ENCODE data around the gene PARP3.
A peak's percentile ranks its signal among the peaks of the same experiment; 100 is the strongest.
"Not testable (repeated sequence)": the region's sequence is repeated elsewhere in the genome, so short reads cannot be mapped to it uniquely, and the experiment has no call there.

PARP3 gene

DNA sequence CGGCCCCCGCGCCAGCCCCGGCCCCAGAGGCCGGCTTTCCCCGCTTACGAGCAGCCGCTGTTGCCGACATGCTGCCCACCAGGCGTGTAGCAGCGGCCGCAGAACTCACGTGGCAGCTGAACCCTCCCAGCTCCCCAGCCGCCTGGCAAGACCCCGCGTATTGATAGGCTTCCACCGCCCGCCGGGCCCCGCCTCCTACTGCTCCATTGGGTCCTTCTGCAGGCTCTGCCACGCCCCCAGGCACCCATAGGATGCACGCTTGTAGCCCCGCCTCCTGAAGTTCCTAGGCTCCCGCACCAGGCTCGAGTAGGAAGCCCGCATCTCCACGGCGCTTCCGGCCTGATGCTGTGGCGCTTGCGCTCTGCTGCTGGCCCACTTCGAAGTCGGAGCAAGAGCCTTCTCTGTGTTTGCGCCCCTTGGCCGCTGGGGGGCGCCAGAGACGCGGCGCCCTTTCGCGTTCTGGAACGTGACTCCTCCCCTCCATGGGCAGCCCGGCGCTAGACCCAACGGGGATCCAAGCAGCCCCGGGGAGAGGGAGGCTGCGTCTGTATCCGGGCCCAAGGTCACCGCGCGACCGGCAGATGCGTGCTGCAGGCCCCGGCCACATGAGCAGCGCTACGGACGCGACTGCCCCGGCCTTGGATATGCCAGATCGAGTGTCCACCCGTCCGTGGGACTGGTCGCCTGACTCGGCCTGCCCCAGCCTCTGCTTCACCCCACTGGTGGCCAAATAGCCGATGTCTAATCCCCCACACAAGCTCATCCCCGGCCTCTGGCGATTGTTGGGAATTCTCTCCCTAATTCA lies at the start of gene PARP3, which contains the start of gene RRP9:
PARP3 (plus strand) TSS at position 566 of the 805 bp plus-strand sequence. CDS start 993 bp downstream, outside the sequence.
RRP9 (minus strand) TSS at position 107 of the 805 bp plus-strand sequence; CDS start at position 70, 37 bp downstream.
- peak; percentile 99 for FAIRE-seq

DNA sequence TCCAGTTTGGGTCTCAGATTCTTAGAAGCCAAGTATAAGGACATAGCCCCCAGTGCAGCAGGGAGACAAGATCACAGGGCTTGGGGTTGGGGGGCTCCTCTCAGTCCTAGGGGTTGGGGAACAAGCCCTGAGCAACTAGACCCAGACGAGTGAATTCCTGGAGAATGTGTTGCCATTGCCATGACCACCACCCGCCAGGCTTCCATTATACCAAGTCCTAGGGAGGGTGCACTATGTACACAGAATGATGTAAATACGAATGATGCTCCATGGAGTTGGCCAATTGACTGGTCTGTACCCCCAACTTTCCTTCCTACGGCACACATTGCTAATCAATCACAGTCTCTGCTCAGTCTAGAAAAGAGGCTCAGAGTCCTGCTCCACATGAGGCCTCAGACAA lies 47.8 kb upstream of the PARP3 start:
- FAIRE-seq = no peak

DNA sequence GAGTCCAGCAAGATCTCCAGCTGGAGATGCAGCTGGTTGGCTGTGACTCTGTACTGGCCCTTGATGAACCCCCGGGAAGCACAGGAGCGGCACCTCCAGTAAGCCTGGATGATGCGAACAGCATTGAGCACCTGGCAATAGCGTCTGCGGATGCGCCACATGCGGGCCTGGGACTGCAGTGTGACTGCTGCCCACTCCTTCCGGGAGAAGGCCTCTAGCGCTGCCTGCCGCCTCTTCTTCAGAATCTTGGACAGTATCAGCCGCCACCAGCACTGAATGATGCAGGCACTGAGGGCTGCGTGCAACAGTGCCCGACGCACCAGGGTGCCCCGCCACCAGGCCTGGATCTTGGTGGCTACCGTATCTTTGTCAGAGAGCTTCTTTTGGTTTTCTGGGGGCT lies 47.2 kb upstream of the PARP3 start:
- no peak for FAIRE-seq

DNA sequence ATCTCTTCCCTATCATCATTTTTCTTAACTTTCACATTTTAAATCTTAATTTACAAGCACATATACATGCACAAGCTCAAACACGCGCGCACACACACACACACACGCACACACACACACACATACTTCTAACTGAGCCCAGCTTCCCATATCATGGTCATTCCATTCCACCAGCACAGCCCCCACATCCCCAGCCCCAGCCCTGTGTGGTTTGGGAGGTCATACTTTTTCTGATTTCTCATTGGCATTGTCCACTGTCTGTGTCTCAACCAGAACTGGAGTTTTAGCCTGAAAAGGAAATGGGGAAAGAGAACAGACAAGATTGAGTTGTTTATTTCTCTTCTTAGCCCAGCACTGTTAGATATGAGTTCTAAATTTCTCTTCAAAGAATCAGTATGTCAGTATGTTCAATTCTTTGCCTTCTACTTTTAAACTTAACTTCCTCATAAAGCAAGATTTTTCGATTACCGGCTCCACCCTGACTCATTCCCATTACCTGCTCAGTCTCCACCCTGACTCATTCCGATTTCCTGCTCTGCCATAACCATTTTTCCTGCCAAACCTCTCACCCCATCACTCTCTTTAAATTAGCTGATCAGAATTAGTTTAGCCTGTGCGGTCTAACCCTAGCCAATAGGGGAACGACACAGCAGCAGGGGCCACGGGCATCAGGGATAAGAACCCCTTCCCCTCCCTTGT lies 45.4 kb upstream of the PARP3 start:
- no peak for FAIRE-seq

DNA sequence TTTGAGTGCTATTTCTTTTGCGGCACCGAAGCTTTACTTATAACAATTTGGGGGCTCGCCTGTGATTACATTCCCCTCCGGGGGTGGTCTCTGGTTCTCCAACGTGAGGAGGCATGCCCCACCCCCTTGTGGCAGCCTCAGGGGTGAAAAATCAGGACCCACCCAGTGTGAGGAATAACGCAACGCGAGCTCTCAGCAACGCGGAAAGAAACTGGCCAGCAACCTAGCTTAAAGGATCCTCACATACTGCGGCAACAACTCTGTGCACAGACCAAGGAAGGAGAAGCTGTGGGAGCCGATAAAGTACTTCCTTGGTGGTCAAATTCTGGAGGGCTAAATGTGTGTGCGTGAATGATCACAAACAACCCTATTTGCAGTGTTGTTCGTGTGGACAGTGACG lies 44.8 kb upstream of the PARP3 start:
- FAIRE-seq = no peak

DNA sequence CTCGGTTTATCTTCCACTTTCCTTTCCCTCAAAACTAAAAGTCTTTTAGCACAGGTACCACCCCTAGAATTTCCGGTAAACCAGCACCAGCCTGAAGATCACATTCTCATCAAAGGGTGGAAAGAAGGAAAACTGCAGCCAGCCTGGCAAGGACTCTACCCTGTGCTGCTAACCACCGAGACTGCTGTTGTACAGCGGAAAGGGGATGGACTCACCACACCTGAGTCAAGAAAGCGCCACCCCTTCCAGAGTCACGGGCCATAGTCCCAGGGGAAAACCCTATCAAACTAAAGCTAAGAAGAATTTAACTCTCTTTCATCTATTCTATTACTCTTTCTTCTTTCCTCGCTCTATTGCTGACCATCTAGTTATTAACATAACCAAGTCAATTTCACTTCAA lies 42.1 kb upstream of the PARP3 start:
- not testable (repeated sequence) for FAIRE-seq

DNA sequence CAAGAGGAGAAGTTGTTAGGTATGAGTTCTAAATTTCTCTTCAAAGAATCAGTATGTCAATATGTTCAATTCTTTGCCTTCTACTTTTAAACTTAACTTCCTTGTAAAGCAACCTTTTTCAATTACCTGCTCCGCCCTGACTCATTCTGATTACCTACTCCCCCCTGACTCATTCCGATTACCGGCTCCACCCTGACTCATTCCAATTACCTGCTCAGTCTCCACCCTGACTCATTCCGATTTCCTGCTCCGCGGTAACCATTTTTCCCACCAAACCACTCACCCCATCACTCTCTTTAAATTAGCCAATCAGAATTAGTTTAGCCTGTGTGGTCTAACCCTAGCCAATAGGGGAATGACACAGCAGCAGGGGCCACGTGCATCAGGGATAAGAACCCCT lies 39.8 kb upstream of the PARP3 start:
- not testable (repeated sequence) for FAIRE-seq

DNA sequence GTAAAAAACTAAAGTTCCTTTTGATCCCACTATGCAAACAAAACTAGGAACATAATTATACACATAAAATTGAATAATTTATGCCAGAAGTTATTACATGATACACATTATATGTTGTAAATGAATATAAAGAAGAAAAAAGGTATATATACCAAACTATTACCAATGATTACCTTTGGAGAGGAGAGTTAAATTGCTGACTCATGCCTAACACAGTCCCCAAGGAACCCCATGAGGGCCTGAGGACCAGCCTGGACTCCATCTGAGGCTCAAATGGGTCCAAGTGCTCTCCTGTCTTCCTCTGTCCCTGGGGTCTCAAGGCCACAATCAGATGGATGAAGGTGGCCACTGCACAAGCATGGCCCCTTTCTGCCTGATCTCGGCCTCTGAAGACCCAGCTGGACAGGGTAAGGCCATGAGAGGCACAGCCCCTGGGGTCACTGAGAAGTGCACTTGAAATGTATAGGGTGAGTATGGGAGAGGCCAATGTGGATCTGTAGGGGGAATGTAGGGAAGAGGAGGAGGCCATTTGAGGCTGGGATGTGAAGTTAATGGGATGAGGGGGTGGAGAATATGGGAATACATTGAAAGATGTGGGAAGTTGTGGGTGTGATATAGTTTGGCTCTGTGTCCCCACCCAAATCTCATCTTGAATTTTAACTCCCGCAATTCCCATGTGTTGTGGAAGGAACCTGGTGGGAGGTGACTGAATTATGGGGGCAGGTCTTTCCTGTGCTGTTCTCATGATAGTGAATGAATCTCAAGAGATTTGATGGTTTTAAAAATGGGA lies 37.9 kb upstream of the PARP3 start:
- no peak for FAIRE-seq

DNA sequence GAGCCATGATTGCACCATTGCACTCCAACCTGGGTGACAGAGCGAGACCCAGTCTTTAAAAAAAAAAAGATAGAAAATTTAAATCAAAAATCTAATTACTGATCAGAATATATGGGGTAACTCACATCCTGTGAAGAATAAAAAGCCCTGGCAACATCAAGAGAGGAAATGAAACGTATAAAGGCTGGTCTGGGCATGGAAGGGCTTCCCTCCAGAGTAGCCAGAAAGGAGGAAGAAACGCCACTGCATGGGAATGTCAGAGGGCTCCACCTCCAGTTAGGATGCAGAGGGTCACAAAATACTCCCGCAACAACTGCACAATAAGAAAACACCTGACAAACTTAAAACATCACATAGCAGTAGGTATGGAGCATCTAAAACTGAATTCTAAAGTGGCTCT lies 34.1 kb upstream of the PARP3 start:
- FAIRE-seq = no peak

DNA sequence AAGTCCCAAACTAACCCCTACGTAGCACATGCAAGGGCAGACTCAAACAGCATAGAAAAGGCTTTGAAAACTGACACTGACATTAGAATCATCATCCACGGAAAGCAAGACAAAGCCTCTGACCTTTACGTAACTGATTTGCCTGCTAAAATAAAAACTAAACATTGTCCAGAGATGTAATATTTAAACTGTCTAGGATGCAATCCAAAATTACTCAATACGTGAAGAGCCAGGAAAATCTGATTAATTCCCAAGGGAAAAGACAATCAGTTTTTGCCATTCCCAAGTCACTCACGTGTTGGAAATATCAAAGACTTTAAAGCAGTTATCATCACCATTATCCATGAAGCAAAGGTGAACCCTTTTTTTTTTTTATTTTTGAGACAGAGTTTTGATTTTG lies 25.7 kb upstream of the PARP3 start:
- FAIRE-seq = no peak

DNA sequence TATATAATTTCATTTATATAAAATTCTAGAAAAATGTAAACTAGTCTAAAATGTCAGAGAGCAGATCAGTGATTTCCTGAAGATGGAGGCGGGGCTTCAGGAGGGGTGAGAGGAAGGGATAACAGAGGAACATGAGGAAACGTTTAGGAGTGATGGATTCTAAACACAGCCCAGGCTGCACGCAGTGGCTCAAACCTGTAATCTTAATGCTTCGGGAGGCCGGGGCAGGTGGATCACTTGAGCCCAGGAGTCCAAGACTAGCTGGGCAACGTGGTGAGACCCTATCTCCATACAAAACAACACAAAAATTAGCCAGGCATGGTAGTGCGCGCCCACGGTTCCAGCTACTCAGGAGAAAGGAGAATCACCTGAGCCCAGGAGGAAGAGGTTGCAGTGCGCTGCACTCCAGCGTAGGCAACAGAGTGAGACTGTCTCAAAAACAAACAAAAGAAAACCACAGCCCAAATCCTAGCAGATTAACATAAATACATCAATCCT lies 21.0 kb upstream of the PARP3 start:
- no peak for FAIRE-seq

DNA sequence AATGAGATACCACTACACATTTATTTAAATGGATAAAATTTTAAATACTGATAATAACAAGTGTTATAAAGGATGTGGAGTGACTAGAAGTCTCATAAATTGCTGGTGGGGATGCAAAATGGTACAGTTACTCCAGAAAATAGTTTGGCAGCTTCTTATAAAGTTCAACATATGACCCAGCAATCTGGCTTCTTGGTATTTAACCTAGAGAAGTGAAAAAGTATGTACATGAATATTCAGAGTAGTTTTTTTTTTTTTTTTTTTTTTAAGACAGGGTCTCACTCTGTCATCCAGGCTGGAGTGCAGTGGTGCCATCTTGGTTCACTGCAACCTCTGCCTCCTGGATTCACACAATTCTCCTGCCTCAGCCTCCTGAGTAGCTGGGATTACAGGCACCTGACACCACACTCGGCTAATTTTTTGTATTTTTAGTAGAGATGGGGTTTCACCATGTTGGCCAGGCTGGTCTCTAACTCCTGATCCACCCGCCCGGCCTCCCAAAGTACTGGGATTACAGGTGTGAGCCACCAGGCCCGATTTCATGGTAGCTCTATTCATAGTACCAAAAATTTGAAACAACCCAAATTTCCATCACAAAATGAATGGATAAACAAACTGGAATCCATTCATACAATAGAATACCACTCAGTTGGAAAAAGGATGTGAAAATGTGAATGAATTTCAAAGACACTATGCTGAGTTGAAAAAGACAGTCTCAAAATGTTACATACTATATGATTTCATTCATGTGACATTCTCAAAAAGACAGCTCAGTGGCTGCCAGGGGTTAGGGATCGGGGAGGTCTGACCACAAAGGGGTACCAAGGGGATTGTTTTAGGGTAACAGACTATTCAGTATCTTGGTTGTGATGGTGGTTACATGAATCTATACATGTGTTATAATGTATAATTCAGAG lies 14.8 kb upstream of the PARP3 start:
- FAIRE-seq = no peak

DNA sequence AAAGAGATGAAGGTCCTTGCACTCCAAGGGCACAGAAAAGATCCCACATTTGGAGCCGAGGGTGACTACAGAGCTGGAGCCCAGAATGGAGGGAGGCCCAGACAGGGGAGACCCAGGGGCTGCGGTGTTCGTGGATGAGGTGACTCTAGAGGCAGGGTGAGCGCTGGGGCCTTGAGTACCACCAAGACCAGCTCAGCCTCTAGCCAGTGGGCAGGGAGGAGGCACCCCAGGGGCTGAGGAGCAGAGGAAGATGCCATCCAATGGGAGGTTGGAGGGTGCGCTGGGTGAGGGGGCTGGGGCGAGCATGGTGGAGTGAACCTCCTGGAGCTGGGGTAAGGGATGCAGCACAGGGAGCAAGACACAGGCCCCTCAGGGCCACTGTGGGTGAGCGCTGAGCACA lies 13.7 kb upstream of the PARP3 start:
- no peak for FAIRE-seq

DNA sequence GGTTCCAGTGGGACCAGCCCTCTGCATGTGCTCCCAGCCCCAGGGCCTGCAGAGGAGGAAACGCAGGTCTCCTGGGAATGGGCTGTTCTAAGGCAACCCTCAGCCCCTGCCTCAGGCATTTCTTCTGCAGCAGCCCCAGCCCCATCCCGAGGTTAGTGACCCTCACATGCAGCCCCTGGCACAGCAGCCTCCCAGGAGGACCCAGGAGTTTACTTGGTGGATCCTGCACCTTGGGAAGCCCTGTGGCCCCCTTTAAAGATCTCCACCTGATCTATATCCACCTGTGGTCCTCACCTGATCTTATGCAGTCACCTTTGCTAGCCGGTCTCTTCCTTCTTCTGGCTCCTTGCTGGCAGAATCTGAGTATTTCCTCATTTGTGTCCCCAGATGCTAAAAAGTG lies 13.2 kb upstream of the PARP3 start:
- not testable (repeated sequence) for FAIRE-seq

DNA sequence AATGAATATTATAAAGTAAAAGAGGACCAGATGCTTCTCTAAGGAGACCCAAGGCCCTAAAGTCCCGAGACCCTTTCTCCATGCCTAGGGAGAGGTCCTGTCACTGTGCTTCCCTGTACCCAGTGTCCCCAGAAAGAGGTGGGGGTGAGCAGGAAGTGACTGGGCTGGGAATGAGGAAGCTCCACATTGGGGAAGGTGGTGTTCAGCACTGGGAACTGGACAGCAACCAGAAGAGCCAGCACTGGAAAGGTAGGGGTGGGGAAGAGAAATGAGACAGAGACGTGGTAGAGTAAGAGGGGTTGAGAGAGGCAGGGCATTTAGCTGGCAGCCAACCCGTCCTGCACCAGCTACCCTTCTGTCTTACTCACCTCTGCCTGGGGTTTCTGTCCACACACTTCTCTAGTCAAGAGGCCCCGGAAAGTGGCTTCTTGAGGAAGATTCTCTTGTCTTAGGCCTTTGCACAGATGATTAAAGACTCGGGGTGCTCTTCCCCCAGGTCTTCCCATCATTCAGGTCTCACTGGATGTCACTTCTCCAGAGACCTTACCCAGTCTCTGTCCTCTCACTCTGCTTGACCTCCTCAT lies 12.7 kb upstream of the PARP3 start:
- no peak for FAIRE-seq

DNA sequence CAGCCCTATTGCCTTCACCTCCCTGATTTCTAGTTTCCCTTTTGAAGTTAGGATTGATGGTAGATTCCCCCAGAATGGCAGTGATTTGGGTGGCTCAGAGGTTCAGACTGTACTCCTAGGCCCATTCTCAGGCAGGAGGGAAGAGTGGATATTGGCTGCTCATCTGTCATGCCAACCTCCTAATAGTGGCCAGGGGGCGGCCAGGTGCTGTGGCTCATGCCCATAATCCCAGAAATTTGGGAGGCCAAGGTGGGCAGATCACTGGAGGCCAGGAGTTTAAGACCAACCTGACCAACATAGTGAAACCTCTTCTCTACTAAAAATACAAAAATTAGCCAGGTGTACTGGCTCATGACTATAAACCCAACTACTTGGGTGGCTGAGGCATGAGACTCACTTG lies 11.7 kb upstream of the PARP3 start:
- no peak for FAIRE-seq

DNA sequence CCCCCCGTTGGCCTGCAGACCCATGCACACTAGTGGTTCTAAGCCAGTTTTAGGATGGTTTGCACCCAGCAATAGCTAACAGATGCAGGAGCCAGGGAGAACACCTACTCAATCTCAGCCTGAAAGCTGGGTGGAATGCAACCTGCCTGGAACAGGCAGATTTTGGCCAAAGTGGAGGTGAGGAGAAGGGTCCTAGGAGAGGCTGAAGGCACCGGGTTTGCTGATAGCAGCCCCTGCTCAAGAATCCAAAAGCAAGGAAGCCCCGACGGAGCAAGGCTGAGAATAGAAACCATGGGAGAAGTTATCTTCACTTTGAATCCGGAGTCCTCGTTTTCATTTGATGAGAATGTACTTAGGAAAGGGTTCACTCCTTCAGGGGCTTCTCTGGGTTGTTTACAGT lies 10.4 kb upstream of the PARP3 start:
- no peak for FAIRE-seq

DNA sequence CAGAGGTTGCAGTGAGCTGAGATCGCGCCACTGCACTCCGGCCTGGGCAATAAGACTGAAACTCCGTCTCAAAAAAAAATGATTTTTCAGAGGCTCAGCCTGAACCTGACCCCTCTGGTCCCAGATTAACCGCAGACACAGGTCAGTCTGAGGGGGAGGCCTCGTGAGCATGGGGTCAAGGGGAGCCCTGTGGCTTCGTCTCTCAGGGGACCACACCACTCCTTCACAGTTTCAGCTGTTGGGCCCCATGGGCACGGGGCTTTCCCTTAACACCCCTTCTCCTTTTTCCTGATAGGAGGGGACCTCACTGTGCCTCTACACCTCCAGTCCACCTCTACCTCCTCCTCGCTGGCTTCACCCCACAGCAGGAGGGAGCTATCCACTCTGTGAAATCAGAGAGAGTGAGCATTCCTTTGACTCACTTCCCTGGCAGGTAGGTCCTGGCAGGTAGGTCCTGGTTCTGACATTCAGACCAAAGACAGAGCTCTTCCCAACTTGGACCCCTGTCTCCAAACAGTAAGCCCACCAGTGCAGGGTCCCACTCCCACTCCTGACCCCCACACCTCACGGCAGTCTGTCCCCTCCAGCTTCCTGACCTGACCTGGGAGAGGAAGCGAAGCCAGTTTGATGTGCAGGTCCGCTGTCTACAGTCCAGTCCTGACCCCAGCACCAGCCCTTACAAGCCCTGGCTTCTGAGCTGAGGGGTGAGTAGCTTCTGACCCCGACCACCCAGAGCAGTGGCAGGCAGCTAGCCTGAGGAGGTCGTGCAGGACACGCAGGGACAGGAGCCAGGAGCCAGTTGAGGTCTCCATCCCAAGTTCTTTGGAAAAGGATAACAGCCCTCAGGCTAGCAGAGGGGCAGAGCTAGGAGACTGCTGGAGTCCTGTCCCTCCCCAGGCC lies 9.4 kb upstream of the PARP3 start:
- no peak for FAIRE-seq

DNA sequence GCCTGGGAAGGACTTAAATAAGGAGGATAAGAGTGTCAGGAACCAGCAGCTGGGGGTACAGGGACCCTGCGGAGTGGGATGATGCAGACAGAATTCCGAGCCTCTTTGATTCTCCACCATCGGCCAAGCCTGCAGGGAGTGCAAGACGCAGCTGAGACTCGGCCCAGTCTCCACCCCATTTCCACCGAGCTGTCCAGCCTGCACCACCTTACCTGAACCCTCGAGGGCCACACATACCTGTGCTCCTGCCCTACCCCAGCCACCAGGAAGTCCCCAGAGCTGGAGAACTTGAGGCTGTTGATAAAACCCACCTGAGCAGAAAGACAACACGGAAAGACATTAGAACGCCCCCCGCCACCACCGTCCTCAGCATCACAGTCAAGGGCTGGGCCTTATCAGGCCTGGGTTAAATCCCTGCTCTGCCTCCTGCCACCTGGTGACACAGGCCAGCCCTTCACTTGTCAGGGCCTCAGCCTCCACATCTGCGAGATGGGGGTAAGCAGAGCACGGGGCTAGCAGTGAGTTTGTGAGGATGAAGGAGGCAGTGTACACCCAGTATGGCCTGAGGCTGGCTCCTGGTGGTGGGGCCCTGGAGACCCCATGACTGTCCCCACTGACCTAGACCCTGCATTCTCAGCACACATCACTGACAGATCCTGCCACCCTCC lies 8.6 kb upstream of the PARP3 start:
- no peak for FAIRE-seq

All from A204.1 (cell line).